Neural cell (in vitro differentiated cells): ENCODE measurements around the gene SLC28A1.

Source experiments
- CTCF ChIP-seq: fragments of 450-650 bp; IDR thresholded peaks from 2 replicates; pipeline ENCODE4 v1.5.1; 2014; ENCODE audit warnings: antibody characterized with exemption, mild to moderate bottlenecking, moderate library complexity; ENCODE audit not compliant: poor library complexity, severe bottlenecking
- EP300 ChIP-seq: fragments of 450-650 bp; conservative IDR thresholded peaks from 2 replicates; pipeline ENCODE4 v1.6.1; 2014; ENCODE audit warnings: antibody characterized with exemption, mild to moderate bottlenecking, moderate library complexity; ENCODE audit not compliant: poor library complexity, severe bottlenecking
- EZH2 ChIP-seq: fragments of 200-600, 300-800 bp; shearing (Covaris generic), sonication (generic); IDR thresholded peaks from 2 replicates; pipeline ENCODE4 v1.6.1; 2014; ENCODE audit warnings: antibody characterized with exemption, low read length, borderline replicate concordance, mild to moderate bottlenecking; ENCODE audit not compliant: insufficient read depth, poor library complexity, severe bottlenecking
- RAD21 ChIP-seq: fragments of 450-650 bp; conservative IDR thresholded peaks from 2 replicates; pipeline ENCODE4 v1.6.1; 2014; ENCODE audit warnings: antibody characterized with exemption, mild to moderate bottlenecking, moderate library complexity

DNA sequence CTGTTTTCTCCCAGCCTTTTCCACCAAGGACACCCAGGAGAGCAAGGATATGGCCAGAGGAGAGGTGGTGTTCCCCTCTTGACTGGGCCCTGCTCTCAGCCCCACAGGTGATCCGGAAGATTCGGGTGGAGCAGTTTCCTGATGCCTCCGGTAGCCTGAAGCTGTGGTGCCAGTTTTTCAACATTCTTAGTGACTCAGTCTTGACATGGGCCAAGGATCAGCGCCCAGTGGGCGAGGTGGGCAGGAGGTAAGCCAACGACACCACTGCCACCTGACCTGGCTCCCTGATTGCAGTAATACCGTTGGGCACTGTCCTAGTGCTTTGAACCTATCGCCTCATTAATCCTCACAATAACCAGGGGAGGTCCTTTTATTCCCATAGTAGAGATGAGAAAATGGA, 25.3 kb upstream of the SLC28A1 start:
- TF ChIP-seq EZH2 (no peak), RAD21 (no peak), CTCF (no peak), EP300 (no peak)
